ENCODE results near the gene NPAS3.

GRCh38 chr14:33786091-33786825 is 847.6 kb downstream of the NPAS3 start:
- TF ChIP-seq CTCF (tag by site-specific recombination; IDR thresholded peaks at IDR 0.05) (no peak), PRDM1 (tag by site-specific recombination; IDR thresholded peaks at IDR 0.05) (no peak), ZNF704 (tag by site-specific recombination; IDR thresholded peaks at IDR 0.05) (no peak), ZNF654 (tag by site-specific recombination; IDR thresholded peaks at IDR 0.05; ENCODE audit: low read depth) (no peak), YY1 (tag by site-specific recombination; IDR thresholded peaks at IDR 0.05) (no peak), ZNF24 (tag by site-specific recombination; IDR thresholded peaks at IDR 0.05) (no peak), ZNF48 (tag by site-specific recombination; IDR thresholded peaks at IDR 0.05) (no peak), ZNF184 (tag by site-specific recombination; IDR thresholded peaks at IDR 0.05) (no peak)
